HG03457 (cell line): Measurements from ENCODE around the gene SERPINA3.

Experiments
- ATAC-seq: cut with Tn5 transposase; IDR thresholded peaks from one replicate; pipeline ENCODE4 v1.9.1; 2021; ENCODE audit warnings: moderate number of reproducible peaks; ENCODE audit not compliant: unreplicated experiment

Gene SERPINA3

GRCh38 chr14:94612580-94613554 lies 676 bp downstream of the SERPINA3 start:
- ATAC-seq: no peak

DNA sequence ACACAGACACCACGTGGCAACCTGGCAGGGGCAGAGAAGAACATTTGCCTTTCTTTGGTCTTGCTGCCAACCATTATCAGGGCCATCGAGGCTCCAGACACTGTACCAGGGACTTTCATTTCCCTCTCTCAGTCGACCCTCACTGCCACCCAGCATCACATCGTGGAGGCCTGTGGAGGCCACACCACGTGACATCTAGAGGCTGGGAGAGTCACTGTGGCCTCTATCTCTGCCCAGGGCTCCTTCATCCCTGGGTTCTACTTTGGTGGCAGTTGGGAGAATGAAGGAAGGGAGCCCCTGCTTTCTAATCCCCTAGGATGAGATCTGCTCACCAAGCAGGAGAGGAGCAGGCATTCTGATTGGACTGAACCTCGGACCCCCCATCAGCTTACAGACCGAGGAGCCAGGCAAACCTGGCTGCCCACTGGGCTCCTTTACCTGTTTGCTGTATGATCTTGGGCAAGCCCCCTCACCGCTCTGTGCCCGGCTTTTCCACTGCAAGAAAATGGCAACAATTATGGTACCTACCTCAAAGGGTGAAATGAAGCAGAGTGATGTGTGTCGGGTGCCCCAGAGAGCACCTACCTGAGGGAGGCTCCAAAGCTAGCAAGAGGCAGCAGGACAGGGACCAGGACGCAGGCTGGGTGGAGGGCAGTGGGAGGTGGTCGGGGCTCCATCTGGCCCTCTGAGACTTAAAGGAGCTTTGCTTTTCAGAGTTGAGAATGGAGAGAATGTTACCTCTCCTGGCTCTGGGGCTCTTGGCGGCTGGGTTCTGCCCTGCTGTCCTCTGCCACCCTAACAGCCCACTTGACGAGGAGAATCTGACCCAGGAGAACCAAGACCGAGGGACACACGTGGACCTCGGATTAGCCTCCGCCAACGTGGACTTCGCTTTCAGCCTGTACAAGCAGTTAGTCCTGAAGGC lies 1.8 kb downstream of the SERPINA3 start:
- no peak for ATAC-seq

DNA sequence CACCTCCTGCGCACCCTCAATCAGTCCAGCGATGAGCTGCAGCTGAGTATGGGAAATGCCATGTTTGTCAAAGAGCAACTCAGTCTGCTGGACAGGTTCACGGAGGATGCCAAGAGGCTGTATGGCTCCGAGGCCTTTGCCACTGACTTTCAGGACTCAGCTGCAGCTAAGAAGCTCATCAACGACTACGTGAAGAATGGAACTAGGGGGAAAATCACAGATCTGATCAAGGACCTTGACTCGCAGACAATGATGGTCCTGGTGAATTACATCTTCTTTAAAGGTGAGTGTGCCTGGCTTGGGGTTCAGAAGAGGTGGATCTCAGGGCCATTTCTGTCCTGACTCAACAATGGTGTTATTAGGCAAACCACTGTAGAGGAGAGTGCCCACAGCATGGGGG lies 2.6 kb downstream of the SERPINA3 start:
- no peak for ATAC-seq

- ATAC-seq: no peak
Measured at GRCh38 chr14:94615254-94615653, 3.1 kb downstream of the SERPINA3 start.

DNA sequence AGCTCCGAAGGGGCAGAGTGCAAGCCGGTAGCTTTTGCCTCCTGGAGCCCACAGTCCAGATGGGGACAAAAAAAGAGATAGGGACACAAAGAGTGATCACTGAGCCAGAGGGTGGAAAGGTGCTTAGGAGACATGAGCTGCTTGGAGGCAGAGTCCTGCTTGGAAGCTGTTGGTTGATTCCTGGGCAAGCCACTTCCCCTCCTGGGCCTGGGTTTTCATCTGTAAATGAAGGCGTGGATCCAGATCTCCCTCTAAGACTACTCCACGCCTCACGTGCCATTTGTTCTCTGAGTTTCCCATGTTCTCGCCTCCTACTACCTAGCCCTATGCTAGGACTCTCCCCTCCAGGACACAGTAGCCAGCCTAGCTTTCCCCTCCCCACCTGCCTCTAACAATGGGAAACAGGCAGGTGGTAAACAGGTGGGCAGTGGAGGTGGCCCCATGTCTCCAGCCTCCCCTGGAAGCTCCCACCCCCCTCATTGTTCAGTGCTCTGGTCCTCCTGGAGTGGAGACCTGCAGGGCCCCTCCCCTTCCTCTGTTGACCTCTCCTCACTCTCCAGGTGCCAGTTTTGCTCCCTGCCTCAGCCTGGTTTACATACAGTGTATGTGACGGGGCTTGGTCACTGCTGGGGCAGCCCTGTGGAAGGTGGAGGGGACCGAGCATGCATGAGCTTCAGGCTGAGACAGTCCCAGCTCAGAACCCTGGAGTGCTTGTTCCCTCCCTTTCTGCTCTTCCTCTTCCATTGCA lies 3.8 kb downstream of the SERPINA3 start:
- no peak for ATAC-seq

- no peak for ATAC-seq
Measured at GRCh38 chr14:94617366-94617941, 5.3 kb downstream of the SERPINA3 start.

- no peak for ATAC-seq
Measured at GRCh38 chr14:94617988-94618822, 6.0 kb downstream of the SERPINA3 start.

GRCh38 chr14:94619297-94619696 lies 7.1 kb downstream of the SERPINA3 start:
- no peak for ATAC-seq

GRCh38 chr14:94620597-94620996 lies 8.4 kb downstream of the SERPINA3 start:
- no peak for ATAC-seq

- no peak for ATAC-seq
Measured at GRCh38 chr14:94621358-94622134, 9.4 kb downstream of the SERPINA3 start.

DNA sequence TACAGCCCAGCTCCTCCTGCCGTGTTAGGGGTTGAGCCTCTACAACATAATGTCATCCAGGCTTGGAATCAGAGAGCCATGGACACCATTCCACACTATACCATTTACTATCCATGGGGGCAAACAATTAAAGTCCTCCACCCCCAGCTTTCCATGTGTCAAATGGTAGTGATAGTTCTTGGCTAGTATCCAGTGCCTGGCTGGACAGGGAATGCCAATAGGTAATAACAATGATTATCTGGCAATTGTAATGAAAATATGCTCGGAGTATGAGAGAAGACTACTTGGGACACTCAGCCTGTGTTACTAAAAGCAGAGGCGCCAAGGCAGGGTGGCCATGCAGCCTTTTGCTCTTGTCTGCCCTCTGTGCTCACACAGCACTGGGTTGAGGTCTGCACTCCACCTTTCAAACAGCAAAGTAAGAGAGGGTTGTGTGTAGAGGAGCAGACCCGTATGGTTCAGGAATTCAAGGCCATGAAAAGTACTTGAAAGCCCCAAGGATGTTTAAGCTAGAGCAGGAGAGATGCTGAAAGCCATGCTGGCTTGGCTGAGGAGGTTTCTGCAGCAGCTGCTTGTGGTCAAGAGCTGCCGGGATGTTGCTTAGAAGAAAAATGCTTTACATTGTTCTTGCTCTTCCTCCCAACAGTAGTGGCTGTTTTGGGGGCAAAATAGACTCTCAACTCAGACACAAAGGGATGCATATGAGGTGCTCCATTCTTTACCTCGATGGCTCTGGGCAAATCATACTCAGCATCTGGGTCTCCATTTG lies 10.6 kb downstream of the SERPINA3 start:
- ATAC-seq: no peak

DNA sequence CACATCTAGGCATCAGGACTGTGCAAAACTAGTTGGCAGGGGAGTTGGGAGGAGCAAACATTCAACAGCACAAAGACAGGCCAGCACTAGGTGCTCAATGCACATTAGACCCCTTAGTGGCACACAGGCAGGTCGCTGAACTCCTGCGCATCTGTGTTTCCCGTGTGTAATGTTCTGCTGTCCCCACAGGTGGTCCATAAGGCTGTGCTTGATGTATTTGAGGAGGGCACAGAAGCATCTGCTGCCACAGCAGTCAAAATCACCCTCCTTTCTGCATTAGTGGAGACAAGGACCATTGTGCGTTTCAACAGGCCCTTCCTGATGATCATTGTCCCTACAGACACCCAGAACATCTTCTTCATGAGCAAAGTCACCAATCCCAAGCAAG lies 11.2 kb downstream of the SERPINA3 start:
- no peak for ATAC-seq

DNA sequence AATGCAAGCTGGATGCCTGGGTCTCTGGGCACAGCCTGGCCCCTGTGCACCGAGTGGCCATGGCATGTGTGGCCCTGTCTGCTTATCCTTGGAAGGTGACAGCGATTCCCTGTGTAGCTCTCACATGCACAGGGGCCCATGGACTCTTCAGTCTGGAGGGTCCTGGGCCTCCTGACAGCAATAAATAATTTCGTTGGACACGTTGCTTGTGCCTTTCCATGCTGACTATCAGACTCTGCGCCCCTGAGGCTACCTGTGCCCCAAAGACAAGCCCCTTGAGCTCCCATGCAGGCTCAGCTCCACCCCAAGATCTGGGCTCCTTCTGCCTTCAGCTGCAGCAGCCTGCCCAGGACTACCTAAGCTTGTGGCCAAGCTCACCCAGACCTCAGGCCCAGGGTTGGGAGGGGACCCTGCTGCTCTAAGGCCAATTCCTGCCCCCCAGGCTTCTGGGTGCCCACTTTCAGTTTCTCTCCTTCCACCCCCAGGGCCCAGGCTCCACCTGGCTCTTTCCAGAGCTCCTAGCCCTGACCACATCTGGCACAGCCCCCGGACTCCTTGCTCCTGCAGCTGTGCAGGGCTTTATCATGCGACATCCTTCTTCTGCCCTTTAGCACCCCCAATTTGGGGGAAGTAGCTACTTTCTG lies 11.8 kb downstream of the SERPINA3 start:
- no peak for ATAC-seq

DNA sequence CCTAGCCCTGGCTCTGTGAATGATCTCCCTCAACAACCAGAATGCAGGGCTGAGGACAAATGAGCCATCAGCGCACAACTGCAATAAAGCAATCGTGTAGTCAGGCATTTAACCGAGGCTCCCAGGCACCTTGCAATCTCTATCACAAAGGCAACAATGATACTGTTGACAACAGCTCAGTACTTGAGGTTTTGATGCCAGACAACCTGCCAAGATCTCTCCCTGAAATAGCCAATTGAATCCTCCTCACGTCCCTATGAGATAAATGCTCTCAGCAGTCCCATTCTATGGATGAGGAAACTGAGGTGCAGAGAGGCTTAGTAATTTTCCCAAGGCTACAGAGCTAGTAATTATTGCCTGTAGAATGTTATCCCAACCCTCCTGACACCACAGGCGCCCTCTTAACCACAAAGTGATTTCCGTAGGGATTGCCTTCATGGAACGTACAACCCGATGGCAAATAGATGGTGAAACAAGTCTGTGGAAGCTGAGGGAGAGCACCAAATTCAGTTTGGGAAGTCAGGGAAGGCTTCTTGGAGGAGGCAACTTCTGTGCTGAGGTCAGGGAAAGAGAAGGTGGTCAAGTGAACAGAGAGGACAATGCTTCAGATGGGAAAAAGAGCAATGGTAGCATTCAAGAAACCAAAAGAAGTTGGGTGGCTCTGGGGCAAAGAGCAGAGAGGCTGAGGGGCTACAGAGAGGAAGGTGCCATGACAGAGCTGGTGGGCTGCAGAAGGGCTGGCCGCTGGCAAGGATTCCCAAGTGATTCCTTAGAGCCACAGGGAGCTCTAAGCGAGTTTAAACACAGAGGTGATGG lies 12.6 kb downstream of the SERPINA3 start:
- ATAC-seq: no peak

GRCh38 chr14:94625353-94625635 lies 13.1 kb downstream of the SERPINA3 start:
- no peak for ATAC-seq

- no peak for ATAC-seq
Measured at GRCh38 chr14:94628578-94628977, 16.4 kb downstream of the SERPINA3 start.

DNA sequence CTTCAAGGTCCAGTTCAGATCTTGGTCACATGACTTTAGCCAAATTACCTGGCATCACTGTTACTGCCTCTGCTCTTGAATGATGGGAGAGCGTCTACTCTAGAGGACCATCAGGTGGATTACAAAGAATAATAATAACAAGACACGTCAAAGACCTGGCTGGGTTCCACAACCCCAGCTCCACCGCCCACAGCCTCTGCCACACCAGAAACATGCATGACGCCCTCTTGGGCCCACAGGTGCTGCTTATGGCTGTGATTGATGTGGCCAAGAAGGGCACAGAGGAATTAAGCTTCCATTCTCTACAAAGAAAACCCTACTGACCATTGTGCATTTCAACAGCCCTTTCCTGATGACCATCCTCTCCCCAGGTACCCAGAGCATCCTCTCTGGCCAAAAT lies 18.2 kb downstream of the SERPINA3 start:
- no peak for ATAC-seq
